ENCODE data around the gene APELA.

DNA sequence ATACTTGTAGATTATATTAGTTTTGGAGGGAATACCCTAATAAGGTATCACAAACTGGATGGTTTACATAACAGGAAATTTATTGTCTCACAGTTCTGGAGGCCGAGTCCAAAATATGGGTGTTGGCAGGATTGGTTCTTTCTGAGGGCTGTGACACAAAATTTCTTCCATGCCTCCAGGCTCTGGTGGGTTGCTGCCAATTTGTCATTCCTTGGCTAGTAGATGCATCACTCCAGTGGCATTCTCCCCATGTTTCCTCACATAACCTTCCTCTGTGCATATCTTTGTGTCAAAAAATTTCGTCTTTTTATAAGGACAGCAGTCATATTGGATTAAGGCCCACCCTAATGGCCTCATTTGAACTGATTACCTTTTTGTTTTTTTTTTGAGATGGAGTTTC is 49.3 kb downstream of the APELA start:
- TF ChIP-seq CTCF (IDR thresholded peaks at IDR 0.05) (no peak), ZFX (IDR thresholded peaks at IDR 0.05; ENCODE audit: borderline replicate concordance) (no peak)

Data from 22Rv1 (cell line).